RWPE2 (cell line): ENCODE results near the gene SLC25A5.

ENCODE experiments used
- ATAC-seq: fragments of 200-7000 bp; cut with Tn5 transposase; 3 replicates; pipeline ENCODE4 v1.9.1; 2021; ENCODE audit warnings: low read depth
- DNase-seq: peaks from one replicate; pipeline ENCODE4 v3.0.0-alpha.2; 2020; ENCODE audit warnings: low spot score
- H3K27ac ChIP-seq: fragments of 450-650 bp; 2 replicates; pipeline ENCODE4 v1.5.1; 2017; ENCODE audit warnings: mild to moderate bottlenecking; ENCODE audit not compliant: poor library complexity, severe bottlenecking
- H3K27me3 ChIP-seq: fragments of 250-450 bp; sonication (Bioruptor Pico); 2 replicates; pipeline ENCODE4 v1.5.1; 2021; ENCODE audit warnings: mild to moderate bottlenecking, moderate library complexity; ENCODE audit not compliant: insufficient read depth, poor library complexity, severe bottlenecking
- H3K36me3 ChIP-seq: fragments of 250-450 bp; sonication (Bioruptor Pico); 2 replicates; pipeline ENCODE4 v1.5.1; 2020; ENCODE audit warnings: low read depth, mild to moderate bottlenecking, moderate library complexity
- H3K4me1 ChIP-seq: fragments of 250-450 bp; sonication (Bioruptor Pico); 2 replicates; pipeline ENCODE4 v1.5.1; 2021; ENCODE audit warnings: mild to moderate bottlenecking, moderate library complexity; ENCODE audit not compliant: insufficient read depth, poor library complexity, severe bottlenecking
- H3K4me3 ChIP-seq: fragments of 250-450 bp; sonication (Bioruptor Pico); 2 replicates; pipeline ENCODE4 v1.5.1; 2021; ENCODE audit warnings: mild to moderate bottlenecking, moderate library complexity; ENCODE audit not compliant: severe bottlenecking
- H3K9me3 ChIP-seq: fragments of 250-450 bp; sonication (Bioruptor Pico); 2 replicates; pipeline ENCODE4 v1.5.1; 2021; ENCODE audit warnings: mild to moderate bottlenecking, moderate library complexity; ENCODE audit not compliant: severe bottlenecking
- CTCF ChIP-seq: fragments of 450-650 bp; IDR thresholded peaks from one replicate; pipeline ENCODE4 v1.5.1; 2017; ENCODE audit warnings: mild to moderate bottlenecking, moderate library complexity; ENCODE audit not compliant: poor library complexity, severe bottlenecking

SLC25A5 gene

GRCh38 chrX:119466970-119467369, 1.3 kb upstream of the SLC25A5 start:
- no peak for ATAC-seq
- no peak for TF ChIP-seq CTCF
- H3K4me1 ChIP-seq: no peaks in the 10 kb centered on the region
- no peak overlapping the region for H3K27ac ChIP-seq
- no peak for DNase-seq
- H3K27me3 ChIP-seq: no peaks in the 10 kb centered on the region
- H3K36me3 ChIP-seq: peaks cover 24% of the 10 kb centered on the region
- no peak overlapping the region for H3K4me3 ChIP-seq
- no peaks in the 10 kb centered on the region for H3K9me3 ChIP-seq

- H3K9me3 ChIP-seq: no peaks in the 10 kb centered on the region
- DNase-seq: no peak
- no peaks in the 10 kb centered on the region for H3K4me1 ChIP-seq
- no peaks in the 10 kb centered on the region for H3K27me3 ChIP-seq
- no peak for TF ChIP-seq CTCF
- no peak for ATAC-seq
- no peak overlapping the region for H3K27ac ChIP-seq
- peaks cover 24% of the 10 kb centered on the region for H3K36me3 ChIP-seq
- no peak overlapping the region for H3K4me3 ChIP-seq
Measured at GRCh38 chrX:119467433-119467832, 811 bp upstream of the SLC25A5 start.

- Histone ChIP-seq H3K36me3 (peaks cover 24% of the 10 kb centered on the region), H3K9me3 (no peaks in the 10 kb centered on the region), H3K27me3 (no peaks in the 10 kb centered on the region), H3K27ac (peak overlapping the region; percentile 84), H3K4me1 (no peaks in the 10 kb centered on the region), H3K4me3 (peak overlapping the region; percentile 77)
- ATAC-seq (peak; percentile 56), DNase-seq (peak; percentile 69)
- TF ChIP-seq CTCF: peak; percentile 80
Measured at GRCh38 chrX:119468551-119469312, 488 bp downstream of the SLC25A5 start.

GRCh38 chrX:119469313-119469635, 1.0 kb downstream of the SLC25A5 start:
- no peak for ATAC-seq
- Histone ChIP-seq H3K36me3 (peaks cover 24% of the 10 kb centered on the region), H3K27ac (peak overlapping the region; percentile 84), H3K4me1 (no peaks in the 10 kb centered on the region), H3K9me3 (no peaks in the 10 kb centered on the region), H3K4me3 (peak overlapping the region; percentile 77), H3K27me3 (no peaks in the 10 kb centered on the region)
- DNase-seq: no peak
- TF ChIP-seq CTCF: peak; percentile 48
